Ishikawa (cell line): ENCODE measurements around the gene CIAPIN1.

Source experiments
- CEBPB ChIP-seq: IDR thresholded peaks from 2 replicates; pipeline ENCODE4 v1.6.1; 2012
- CREB1 ChIP-seq: IDR thresholded peaks from 2 replicates; pipeline ENCODE4 v1.6.1; 2012; ENCODE audit warnings: low read depth
- EGR1 ChIP-seq: IDR thresholded peaks from 2 replicates; pipeline ENCODE4 v1.6.1; 2012
- EP300 ChIP-seq: IDR thresholded peaks from 2 replicates; pipeline ENCODE4 v1.6.1; 2012; ENCODE audit warnings: borderline replicate concordance
- FOXM1 ChIP-seq: IDR thresholded peaks from 2 replicates; pipeline ENCODE4 v1.6.1; 2012; ENCODE audit warnings: low read depth, borderline replicate concordance
- NFIC ChIP-seq: IDR thresholded peaks from 2 replicates; pipeline ENCODE4 v1.6.1; 2012
- RAD21 ChIP-seq: IDR thresholded peaks from 2 replicates; pipeline ENCODE4 v1.6.1; 2012; ENCODE audit warnings: low read depth
- TAF1 ChIP-seq: IDR thresholded peaks from 2 replicates; pipeline ENCODE4 v1.6.1; 2012; ENCODE audit warnings: low read depth, mild to moderate bottlenecking
- TCF12 ChIP-seq: IDR thresholded peaks from 2 replicates; pipeline ENCODE4 v1.6.1; 2012; ENCODE audit warnings: low read depth
- TEAD4 ChIP-seq: IDR thresholded peaks from 2 replicates; pipeline ENCODE4 v1.6.1; 2012
- USF1 ChIP-seq: IDR thresholded peaks from 2 replicates; pipeline ENCODE4 v1.6.1; 2012
- YY1 ChIP-seq: IDR thresholded peaks from 2 replicates; pipeline ENCODE4 v1.6.1; 2012; ENCODE audit warnings: low read depth
- ZBTB7A ChIP-seq: IDR thresholded peaks from 2 replicates; pipeline ENCODE4 v1.6.1; 2012; ENCODE audit warnings: low read depth
- TF ChIP-seq, protein P1 (sequence below): IDR thresholded peaks from 2 replicates; pipeline ENCODE4 v1.6.1; 2012; ENCODE audit warnings: low read depth, mild to moderate bottlenecking
- TF ChIP-seq, protein P2 (sequence below): IDR thresholded peaks from 2 replicates; pipeline ENCODE4 v1.6.1; 2012

Gene CIAPIN1

GRCh38 chr16:57382535-57383275 is 64.5 kb downstream of the CIAPIN1 start:
- TF ChIP-seq TEAD4 (no peak), YY1 (no peak), ZBTB7A (no peak), NFIC (no peak), FOXM1 (no peak), USF1 (no peak), CEBPB (no peak), EGR1 (no peak), RAD21 (no peak; the same call in 1 of the 2 replicates), TAF1 (no peak), TCF12 (no peak), EP300 (no peak), CREB1 (no peak)
- TF ChIP-seq, protein P1, sequence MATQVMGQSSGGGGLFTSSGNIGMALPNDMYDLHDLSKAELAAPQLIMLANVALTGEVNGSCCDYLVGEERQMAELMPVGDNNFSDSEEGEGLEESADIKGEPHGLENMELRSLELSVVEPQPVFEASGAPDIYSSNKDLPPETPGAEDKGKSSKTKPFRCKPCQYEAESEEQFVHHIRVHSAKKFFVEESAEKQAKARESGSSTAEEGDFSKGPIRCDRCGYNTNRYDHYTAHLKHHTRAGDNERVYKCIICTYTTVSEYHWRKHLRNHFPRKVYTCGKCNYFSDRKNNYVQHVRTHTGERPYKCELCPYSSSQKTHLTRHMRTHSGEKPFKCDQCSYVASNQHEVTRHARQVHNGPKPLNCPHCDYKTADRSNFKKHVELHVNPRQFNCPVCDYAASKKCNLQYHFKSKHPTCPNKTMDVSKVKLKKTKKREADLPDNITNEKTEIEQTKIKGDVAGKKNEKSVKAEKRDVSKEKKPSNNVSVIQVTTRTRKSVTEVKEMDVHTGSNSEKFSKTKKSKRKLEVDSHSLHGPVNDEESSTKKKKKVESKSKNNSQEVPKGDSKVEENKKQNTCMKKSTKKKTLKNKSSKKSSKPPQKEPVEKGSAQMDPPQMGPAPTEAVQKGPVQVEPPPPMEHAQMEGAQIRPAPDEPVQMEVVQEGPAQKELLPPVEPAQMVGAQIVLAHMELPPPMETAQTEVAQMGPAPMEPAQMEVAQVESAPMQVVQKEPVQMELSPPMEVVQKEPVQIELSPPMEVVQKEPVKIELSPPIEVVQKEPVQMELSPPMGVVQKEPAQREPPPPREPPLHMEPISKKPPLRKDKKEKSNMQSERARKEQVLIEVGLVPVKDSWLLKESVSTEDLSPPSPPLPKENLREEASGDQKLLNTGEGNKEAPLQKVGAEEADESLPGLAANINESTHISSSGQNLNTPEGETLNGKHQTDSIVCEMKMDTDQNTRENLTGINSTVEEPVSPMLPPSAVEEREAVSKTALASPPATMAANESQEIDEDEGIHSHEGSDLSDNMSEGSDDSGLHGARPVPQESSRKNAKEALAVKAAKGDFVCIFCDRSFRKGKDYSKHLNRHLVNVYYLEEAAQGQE = no peak
- TF ChIP-seq, protein P2, sequence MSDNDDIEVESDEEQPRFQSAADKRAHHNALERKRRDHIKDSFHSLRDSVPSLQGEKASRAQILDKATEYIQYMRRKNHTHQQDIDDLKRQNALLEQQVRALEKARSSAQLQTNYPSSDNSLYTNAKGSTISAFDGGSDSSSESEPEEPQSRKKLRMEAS = no peak

DNA sequence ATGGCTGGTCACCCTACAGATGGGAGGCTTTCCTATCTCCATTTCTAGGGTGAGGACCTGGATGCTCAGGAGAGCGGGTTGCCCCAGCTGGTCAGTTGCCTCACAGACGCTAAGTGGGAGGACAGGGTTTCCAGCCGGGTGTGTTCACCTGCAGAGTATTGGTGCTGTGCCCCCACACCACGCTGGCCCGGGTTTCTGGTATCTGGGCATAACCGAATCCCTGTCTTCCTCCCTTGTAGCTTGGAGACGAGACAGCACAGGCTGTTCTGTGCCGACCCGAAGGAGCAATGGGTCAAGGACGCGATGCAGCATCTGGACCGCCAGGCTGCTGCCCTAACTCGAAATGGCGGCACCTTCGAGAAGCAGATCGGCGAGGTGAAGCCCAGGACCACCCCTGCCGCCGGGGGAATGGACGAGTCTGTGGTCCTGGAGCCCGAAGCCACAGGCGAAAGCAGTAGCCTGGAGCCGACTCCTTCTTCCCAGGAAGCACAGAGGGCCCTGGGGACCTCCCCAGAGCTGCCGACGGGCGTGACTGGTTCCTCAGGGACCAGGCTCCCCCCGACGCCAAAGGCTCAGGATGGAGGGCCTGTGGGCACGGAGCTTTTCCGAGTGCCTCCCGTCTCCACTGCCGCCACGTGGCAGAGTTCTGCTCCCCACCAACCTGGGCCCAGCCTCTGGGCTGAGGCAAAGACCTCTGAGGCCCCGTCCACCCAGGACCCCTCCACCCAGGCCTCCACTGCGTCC is 65.2 kb downstream of the CIAPIN1 start:
- TF ChIP-seq TCF12 = no peak
- TF ChIP-seq RAD21 = no peak
- TF ChIP-seq CEBPB = no peak
- TF ChIP-seq EP300 = no peak
- no peak for TF ChIP-seq USF1
- TF ChIP-seq EGR1 = no peak
- no peak for TF ChIP-seq YY1
- TF ChIP-seq FOXM1 = no peak
- TF ChIP-seq NFIC = no peak
- TF ChIP-seq CREB1 = no peak
- TF ChIP-seq ZBTB7A = no peak
- TF ChIP-seq, protein P1 = no peak
- TF ChIP-seq TAF1 = no peak
- TF ChIP-seq, protein P2 = no peak
- TF ChIP-seq TEAD4 = no peak

GRCh38 chr16:57380671-57381462 is 66.3 kb downstream of the CIAPIN1 start:
- peak; percentile 79 for TF ChIP-seq NFIC
- no peak for TF ChIP-seq TCF12

GRCh38 chr16:57379579-57379978 is 67.6 kb downstream of the CIAPIN1 start:
- no peak for TF ChIP-seq TEAD4
- TF ChIP-seq NFIC = no peak
- TF ChIP-seq RAD21 = no peak
- TF ChIP-seq TCF12 = no peak
